Pulmonary artery endothelial cell (primary cell): ENCODE measurements around the gene EIF2AK3. TPM values are rescaled to one million over a fixed set of nuclear protein-coding genes. Genes with fewer than 3 reads are reported as not detected.
"Not testable (repeated sequence)": the region's sequence is repeated elsewhere in the genome, so short reads cannot be mapped to it uniquely, and the experiment has no call there.

Experiments used
- DNase-seq: peaks from one replicate; pipeline ENCODE4 v3.0.0-alpha.2; 2011; ENCODE audit warnings: low read depth, low spot score
- total RNA-seq: library from RNA; depleted of rRNA; stranded (reverse); fragments of >200 nt; gene quantifications from 2 replicates; pipeline ENCODE4 v1.2.3, GENCODE V29; 2014

EIF2AK3 gene
- total RNA-seq, 1 donor from 2014 or later, result 20.8 TPM

DNA sequence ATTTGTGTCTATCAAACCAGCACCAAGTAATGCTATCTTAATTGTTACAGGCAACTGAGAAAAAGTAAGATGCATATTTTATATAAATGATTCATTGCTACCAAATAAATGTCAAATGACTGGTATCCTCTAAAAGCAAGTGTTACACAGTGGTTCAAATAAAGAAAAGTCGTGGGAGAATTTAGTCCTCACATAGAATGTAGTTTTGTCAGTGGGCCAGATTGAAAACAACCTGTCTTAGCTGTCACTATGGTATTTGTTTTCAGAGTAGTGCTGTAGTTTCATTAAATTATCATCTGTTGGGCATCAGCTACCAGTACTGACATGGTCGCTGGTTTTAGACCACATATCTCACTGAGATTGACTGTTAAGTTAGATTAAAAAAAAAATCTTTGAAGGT, 10.2 kb upstream of the EIF2AK3 start:
- DNase-seq, result no peak

GRCh38 chr2:88636026-88636425, 8.8 kb upstream of the EIF2AK3 start:
- DNase-seq, result no peak

- no peak for DNase-seq
These were observed 5.3 kb upstream of the EIF2AK3 start for GRCh38 chr2:88632569-88632968.

GRCh38 chr2:88628571-88628939, 1.3 kb upstream of the EIF2AK3 start:
- DNase-seq, result no peak

- DNase-seq, result peak; percentile 83
These were observed 749 bp upstream of the EIF2AK3 start for GRCh38 chr2:88627856-88628570.

- no peak for DNase-seq
These were observed 851 bp downstream of the EIF2AK3 start for GRCh38 chr2:88626171-88627054.

- no peak for DNase-seq
These were observed 2.8 kb downstream of the EIF2AK3 start for GRCh38 chr2:88624477-88624876.

DNA sequence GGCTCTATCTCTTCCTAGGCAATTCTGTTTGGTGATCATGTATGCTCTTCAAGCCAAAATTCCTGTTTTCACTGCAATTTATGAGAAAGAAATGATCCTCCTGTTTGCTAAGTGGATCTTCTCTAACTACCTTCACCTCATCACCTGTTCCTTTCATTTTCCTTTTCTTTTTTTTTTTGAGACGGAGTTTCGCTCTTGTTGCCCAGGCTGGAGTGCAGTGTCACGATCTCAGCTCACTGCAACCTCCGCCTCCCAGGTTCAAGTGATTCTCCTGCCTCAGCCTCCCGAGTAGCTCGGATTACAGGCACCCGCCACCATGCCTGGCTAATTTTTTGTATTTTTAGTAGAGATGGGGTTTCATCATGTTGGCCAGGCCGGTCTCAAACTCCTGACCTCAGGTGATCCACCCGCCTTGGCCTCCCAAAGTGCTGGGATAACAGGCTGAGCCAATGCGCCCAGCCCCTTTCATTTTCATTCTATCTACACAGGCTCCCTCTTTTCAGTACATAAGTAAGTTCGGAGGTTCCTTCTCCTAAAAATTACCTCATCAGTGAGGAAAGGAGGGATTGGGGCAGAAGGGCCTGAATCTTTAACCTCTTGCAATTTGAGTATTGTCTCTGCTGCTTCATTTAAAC, 3.3 kb downstream of the EIF2AK3 start:
- DNase-seq, result not testable (repeated sequence)

GRCh38 chr2:88622307-88622706, 5.0 kb downstream of the EIF2AK3 start:
- DNase-seq, result no peak

DNA sequence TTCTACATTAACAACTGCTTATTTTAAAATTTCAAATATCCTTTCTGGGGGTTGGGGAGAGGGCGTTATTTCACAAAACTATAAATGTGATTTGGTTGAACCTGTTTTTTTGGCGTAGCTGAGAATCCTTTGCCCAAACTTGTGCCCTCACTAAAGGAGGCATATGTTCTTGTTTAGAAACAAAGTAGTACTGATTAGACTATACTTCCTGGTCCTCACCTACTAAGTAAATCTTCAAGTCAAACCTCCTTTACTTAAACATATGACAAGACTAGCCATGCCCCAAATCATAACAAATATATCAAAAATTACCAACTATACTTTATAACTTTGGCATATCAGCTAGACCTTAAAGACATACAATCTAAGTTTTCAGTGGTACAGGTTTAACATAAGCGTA, 5.8 kb downstream of the EIF2AK3 start:
- no peak for DNase-seq

- no peak for DNase-seq
These were observed 7.2 kb downstream of the EIF2AK3 start for GRCh38 chr2:88620015-88620414.

- no peak for DNase-seq
These were observed 11.4 kb downstream of the EIF2AK3 start for GRCh38 chr2:88615822-88616221.

DNA sequence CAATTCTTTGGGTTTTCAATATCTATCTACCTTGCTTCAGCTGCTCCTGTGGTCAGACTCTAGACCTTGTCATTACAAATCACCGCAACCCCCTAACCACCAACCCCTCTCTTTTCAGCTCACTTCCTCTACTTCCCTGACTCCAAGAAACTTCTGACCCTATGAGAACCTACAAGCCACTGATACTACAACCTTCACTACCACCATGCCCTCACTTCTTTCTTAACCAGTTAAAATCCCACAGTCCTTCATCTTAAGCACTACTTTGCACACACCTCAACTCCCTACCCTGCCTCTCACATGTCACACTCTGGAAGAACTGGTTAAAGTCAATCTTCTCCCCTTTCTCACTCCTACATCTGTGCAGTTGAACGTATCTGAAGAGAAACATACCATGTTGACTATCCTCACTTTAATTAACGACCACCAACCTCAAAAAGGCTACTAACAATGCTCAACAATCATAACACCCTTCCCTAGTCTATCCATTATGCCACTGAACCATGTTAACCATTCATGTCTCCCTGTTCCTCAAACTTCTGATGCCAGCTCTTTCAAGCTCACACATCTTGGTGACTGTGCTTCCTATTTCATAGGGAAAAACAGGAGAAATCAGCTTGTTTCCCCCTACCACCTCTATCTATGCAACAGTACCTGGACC, 12.6 kb downstream of the EIF2AK3 start:
- DNase-seq, result no peak

DNA sequence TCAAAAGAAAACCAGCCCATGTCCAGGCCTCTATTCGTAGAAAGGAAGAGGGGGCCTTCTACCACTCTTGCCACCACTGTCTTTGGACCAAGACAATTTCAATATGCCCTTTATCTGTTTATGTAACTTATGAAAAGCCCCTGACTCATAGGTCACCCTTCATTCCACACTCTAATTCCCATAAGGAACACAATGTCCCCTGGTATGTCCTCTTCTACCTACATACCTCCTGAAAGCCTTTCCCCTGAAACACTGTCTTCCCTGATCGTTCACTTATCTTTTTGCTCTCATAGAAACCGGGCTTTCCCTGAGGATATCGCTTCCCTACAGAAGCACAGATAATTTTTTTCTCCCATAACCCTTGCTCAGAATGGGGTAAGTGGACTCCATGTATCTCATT, 13.3 kb downstream of the EIF2AK3 start:
- no peak for DNase-seq

GRCh38 chr2:88608184-88608583, 19.1 kb downstream of the EIF2AK3 start:
- DNase-seq, result no peak

- no peak for DNase-seq
These were observed 19.8 kb downstream of the EIF2AK3 start for GRCh38 chr2:88607416-88607815.

DNA sequence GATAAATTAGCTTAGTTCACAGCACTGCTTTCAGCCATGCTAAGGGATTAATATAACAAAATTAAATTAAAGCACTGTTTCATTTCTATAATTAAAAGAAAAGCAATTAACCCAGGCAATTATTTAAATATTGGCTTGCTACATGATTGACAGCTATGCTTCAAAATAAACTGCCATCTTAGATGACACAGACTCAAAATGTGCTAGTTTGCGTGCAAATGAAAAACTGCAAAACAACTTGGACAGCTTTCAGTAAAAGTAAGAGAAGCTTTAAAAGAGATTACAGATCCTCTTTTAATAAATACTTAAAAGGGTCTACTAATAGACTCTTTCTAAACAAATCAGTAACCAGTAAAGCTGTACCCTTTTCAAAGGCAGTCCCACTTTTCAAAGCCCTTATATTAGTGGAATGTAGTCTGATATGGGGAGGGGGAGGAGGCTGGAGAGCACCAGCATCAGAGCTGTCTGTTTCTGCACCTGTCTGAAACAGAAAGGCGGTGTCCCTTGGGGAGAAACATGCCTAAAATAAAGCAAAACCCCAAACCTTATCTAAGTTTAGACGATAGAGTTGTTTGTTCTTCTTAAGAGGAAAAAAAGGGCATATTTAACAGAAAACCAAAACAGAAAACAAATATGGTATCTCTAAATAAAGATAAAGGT, 20.8 kb downstream of the EIF2AK3 start:
- no peak for DNase-seq

DNA sequence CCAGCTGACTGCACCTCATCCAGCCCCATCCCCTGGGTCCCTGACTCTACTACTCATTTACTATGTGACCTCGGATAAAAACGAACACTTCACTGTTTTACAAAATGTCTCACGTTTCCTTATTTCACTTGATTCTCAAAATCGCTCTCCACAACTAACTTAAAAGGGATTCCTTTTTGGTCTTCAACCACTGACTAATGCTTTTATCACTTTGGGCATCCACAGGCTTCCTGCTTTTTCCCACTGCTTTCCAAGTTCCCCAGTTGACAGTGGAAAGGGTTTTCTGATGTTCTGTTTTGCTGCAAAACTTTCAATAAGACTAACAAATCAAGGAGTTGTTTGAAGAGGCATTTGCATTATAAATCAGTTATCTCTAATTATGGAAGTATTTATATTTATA, 24.1 kb downstream of the EIF2AK3 start:
- no peak for DNase-seq

DNA sequence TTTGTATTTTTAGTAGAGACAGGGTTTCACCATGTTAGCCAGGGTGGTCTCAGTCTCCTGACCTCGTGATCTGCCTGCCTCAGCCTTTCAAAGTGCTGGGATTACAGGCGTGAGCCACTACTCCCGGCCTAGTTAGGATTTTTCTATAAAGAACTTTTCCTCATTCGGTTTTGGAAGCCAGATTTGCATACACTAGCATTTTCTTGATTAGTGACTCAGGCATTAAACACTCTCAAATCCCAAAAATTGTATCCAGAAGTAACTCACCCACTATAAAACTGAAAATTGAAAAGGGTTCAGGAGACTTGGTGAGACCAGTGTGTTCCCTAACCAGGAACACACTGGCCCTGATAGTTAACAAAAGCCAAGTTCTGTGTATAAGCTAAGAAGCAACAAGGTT, 25.2 kb downstream of the EIF2AK3 start:
- no peak for DNase-seq

DNA sequence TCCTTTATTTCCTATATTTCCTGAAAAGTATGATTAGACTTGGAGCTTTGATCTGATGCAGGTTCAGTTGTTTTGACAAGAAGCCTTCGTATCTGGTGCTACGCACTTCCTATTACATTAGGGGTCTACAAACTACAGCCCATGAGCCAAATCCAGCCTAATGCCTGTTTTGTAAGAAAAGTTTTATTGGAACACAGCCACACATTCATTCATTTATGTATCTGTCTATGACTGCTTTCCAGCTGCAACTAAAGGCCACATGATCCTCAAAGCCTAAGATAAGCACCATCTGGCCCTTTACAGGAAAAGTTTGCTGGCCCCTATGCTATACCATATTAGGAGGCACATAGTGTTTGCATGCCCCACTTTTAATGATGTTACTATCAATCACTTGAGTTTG, 26.0 kb downstream of the EIF2AK3 start:
- peak; percentile 67 for DNase-seq

DNA sequence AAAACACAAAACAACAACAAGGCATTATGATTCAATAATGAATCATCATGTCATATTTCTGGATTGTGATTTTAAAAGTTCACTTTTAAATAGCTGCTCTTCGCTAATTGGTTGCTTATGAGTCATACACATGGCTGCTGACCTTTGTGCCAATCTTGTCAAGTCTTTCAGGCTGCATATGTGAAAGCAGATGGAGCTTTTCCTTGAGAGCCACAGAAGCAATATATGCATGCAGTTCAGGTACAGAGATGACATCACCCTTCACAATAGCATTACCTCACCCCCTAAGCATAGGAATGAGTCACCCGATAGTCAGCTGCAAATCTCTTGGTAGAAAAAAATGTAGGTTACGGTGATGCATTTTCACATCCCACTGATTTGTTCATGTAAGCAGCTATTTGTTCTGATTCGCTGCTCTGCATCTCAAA, 27.2 kb downstream of the EIF2AK3 start:
- DNase-seq, result peak; percentile 99
